Adipocyte (in vitro differentiated cells): Measurements from ENCODE around the gene MIEN1.
"Not testable (repeated sequence)": the region's sequence is repeated elsewhere in the genome, so short reads cannot be mapped to it uniquely, and the experiment has no call there.

Experiments used
- DNase-seq: peaks from one replicate; pipeline ENCODE4 v3.0.0-alpha.2; 2015; ENCODE audit warnings: low read depth
- H3K27me3 ChIP-seq: replicated peaks from 2 replicates; pipeline ENCODE4 v1.7.0; 2013; ENCODE audit warnings: mild to moderate bottlenecking, low read length, moderate library complexity; ENCODE audit not compliant: control insufficient read depth, insufficient read depth
- H3K36me3 ChIP-seq: 2 replicates; pipeline ENCODE4 v1.7.0; 2013; ENCODE audit warnings: low read length, mild to moderate bottlenecking, moderate library complexity; ENCODE audit not compliant: control insufficient read depth, insufficient read depth, severe bottlenecking
- H3K4me1 ChIP-seq: 2 replicates; pipeline ENCODE4 v1.7.0; 2013; ENCODE audit warnings: mild to moderate bottlenecking, low read length, moderate library complexity; ENCODE audit not compliant: control insufficient read depth, insufficient read depth
- H3K4me3 ChIP-seq: 2 replicates; pipeline ENCODE4 v1.7.0; 2013; ENCODE audit warnings: mild to moderate bottlenecking, low read length, moderate library complexity
- H3K9ac ChIP-seq: 2 replicates; pipeline ENCODE4 v1.7.0; 2013; ENCODE audit warnings: mild to moderate bottlenecking, low read length, moderate library complexity
- H3K9me3 ChIP-seq: 2 replicates; pipeline ENCODE4 v1.7.0; 2013; ENCODE audit warnings: mild to moderate bottlenecking, low read length, moderate library complexity; ENCODE audit not compliant: control insufficient read depth

The MIEN1 gene

DNA sequence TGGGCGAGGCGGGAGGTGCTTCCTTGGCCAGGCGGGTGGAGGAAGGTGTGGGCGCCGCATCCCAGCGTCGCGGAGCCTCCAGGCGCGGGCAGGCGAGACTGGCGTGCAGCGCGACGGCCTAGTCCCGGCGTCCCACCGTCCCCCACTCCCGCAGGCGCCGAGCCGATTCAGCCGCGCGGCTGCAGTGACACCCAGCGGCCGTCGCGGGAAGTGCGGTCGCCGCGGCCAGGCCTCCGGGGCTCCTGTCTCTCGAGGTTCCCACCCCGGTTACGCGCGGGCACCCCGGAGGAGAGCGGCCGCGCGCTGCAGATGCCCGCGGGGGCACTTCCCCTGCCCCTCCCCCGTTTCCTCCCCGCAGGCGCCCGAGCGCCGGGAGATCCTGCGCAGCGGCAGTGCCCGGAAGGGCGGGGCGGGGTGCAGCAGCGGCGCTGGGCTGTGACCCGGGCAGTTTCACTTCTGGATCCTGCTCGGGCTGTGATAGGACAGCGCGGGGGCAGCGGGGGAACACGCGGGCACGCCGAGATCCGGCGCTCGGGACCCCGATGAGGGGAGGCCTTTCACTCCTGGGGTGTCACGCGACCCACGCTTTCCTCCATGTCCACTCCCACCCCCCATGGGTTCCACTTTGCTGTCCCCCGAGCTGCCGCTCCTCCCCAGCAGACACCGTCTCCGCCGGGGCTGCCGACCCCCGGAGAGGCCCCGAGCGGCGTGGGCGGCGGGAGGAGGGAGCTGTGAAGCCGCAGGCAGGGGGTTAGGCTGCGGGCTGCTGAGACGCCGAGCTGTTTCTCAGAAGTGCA is 24.0 kb upstream of the MIEN1 start:
- Histone ChIP-seq H3K9ac (peak overlapping the region; percentile 88), H3K27me3 (peaks cover 6% of the 10 kb centered on the region), H3K4me1 (peaks cover 18% of the 10 kb centered on the region), H3K9me3 (no peaks in the 10 kb centered on the region), H3K36me3 (no peaks in the 10 kb centered on the region), H3K4me3 (peak overlapping the region; percentile 85)
- DNase-seq, result peak; percentile 93

- peaks cover 3% of the 10 kb centered on the region for H3K27me3 ChIP-seq
- H3K9ac ChIP-seq, result peak overlapping the region; percentile 88
Measured at GRCh38 chr17:39753514-39754160, 23.3 kb upstream of the MIEN1 start.

GRCh38 chr17:39752241-39752881 is 22.0 kb upstream of the MIEN1 start:
- peaks cover 3% of the 10 kb centered on the region for H3K27me3 ChIP-seq
- no peak for DNase-seq
- no peaks in the 10 kb centered on the region for H3K9me3 ChIP-seq
- H3K36me3 ChIP-seq, result no peaks in the 10 kb centered on the region
- H3K4me3 ChIP-seq, result no peak overlapping the region
- peaks cover 18% of the 10 kb centered on the region for H3K4me1 ChIP-seq
- H3K9ac ChIP-seq, result no peak overlapping the region

More at GRCh38 chr17:39753514-39754160, 23.3 kb upstream of the MIEN1 start:
- Histone ChIP-seq H3K9me3 (no peaks in the 10 kb centered on the region), H3K4me1 (peaks cover 18% of the 10 kb centered on the region), H3K36me3 (no peaks in the 10 kb centered on the region), H3K4me3 (peak overlapping the region; percentile 85)
- DNase-seq, result peak; percentile 51

- no peak overlapping the region for H3K9ac ChIP-seq
- no peak overlapping the region for H3K4me3 ChIP-seq
Measured at GRCh38 chr17:39751637-39752036, 21.3 kb upstream of the MIEN1 start.

DNA sequence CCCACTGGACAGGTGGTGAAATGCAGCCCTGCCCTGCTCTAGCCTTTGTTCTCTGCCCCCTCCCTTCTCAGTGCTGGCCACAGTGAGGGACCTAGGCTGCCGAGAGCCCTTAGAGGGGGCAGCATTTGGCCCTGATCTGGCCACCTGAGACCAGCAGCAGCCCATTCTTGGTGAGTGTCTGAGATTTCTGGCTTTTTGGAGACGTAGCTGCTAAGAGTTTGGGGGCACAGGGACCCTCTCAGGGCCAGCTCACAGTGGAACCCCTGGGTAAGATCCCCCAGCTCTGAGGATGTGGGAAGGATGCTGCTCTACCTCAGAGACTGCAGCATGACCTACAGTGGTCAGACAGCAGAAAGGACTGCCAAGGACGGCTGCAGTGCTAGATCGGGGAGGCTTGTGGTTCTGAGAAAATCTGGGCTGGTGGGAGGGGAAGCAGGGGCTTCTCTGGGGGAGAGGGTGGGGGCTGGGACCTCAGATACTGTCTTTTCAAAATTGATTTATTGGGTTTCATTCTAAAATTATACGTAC is 20.7 kb upstream of the MIEN1 start:
- Histone ChIP-seq H3K4me1 (peaks cover 18% of the 10 kb centered on the region), H3K36me3 (no peaks in the 10 kb centered on the region), H3K27me3 (peaks cover 3% of the 10 kb centered on the region), H3K4me3 (no peak overlapping the region), H3K9me3 (no peaks in the 10 kb centered on the region), H3K9ac (no peak overlapping the region)
- no peak for DNase-seq

More at GRCh38 chr17:39751637-39752036, 21.3 kb upstream of the MIEN1 start:
- H3K36me3 ChIP-seq, result no peaks in the 10 kb centered on the region
- no peak for DNase-seq
- H3K9me3 ChIP-seq, result no peaks in the 10 kb centered on the region
- H3K4me1 ChIP-seq, result peaks cover 18% of the 10 kb centered on the region
- peaks cover 3% of the 10 kb centered on the region for H3K27me3 ChIP-seq

- peaks cover 3% of the 10 kb centered on the region for H3K27me3 ChIP-seq
- H3K4me3 ChIP-seq, result no peak overlapping the region
- H3K36me3 ChIP-seq, result no peaks in the 10 kb centered on the region
- H3K9me3 ChIP-seq, result no peaks in the 10 kb centered on the region
- H3K4me1 ChIP-seq, result peaks cover 18% of the 10 kb centered on the region
- no peak overlapping the region for H3K9ac ChIP-seq
- no peak for DNase-seq
Measured at GRCh38 chr17:39750131-39751015, 20.0 kb upstream of the MIEN1 start.

- not testable (repeated sequence) for H3K9me3 ChIP-seq, DNase-seq, H3K4me3 ChIP-seq, H3K9ac ChIP-seq, H3K36me3 ChIP-seq, H3K27me3 ChIP-seq
- peaks cover 14% of the 10 kb centered on the region for H3K4me1 ChIP-seq
Measured at GRCh38 chr17:39748444-39749034, 18.2 kb upstream of the MIEN1 start.

DNA sequence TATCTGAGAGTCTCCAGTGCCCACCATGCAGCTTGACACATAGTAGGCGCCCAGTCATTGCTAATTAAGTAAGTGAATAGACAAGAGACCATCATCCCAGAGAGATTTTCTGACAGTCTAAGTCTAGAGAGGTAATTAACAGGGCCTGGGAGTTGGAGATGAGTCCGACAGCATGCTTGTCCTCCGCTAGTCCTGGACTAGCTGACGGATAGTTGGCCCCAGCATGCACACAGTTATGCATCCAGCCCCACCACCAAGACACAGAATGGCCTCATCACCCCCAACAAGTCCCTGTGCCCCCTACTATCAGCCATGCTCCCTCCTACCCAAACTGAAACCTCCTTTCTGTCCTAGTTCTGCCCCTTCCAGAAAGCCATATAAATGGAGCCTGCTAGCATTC is 17.4 kb upstream of the MIEN1 start:
- Histone ChIP-seq H3K36me3 (no peaks in the 10 kb centered on the region), H3K4me3 (no peak overlapping the region), H3K9ac (no peak overlapping the region), H3K27me3 (peaks cover 9% of the 10 kb centered on the region), H3K4me1 (peaks cover 9% of the 10 kb centered on the region), H3K9me3 (no peaks in the 10 kb centered on the region)
- DNase-seq, result no peak

DNA sequence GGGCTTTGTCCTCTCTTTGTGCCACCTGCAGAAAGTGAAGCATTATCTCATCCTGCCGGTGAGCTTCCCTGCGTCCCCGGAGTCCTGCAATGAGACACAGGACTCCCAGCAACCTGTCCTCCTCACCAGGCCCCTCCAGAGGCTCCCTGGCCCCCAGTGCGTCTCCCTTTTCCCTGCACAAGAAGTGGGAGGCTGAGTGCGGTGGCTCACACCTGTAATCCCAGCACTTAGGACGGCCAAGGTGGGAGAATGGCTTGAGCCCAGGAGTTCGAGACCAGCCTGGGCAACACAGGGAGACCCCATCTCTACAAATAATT is 15.8 kb upstream of the MIEN1 start:
- H3K9me3 ChIP-seq, result no peaks in the 10 kb centered on the region
- peaks cover 9% of the 10 kb centered on the region for H3K4me1 ChIP-seq
- H3K4me3 ChIP-seq, result no peak overlapping the region
- DNase-seq, result no peak
- H3K27me3 ChIP-seq, result peaks cover 9% of the 10 kb centered on the region
- H3K9ac ChIP-seq, result no peak overlapping the region
- H3K36me3 ChIP-seq, result no peaks in the 10 kb centered on the region

- H3K4me3 ChIP-seq, result no peak overlapping the region
- no peak for DNase-seq
- no peaks in the 10 kb centered on the region for H3K36me3 ChIP-seq
- peaks cover 6% of the 10 kb centered on the region for H3K4me1 ChIP-seq
- H3K9ac ChIP-seq, result no peak overlapping the region
- peaks cover 9% of the 10 kb centered on the region for H3K27me3 ChIP-seq
- H3K9me3 ChIP-seq, result no peaks in the 10 kb centered on the region
Measured at GRCh38 chr17:39745335-39746144, 15.2 kb upstream of the MIEN1 start.
